Muscle of arm (tissue), 12 donors: ENCODE measurements around the gene PDIA3. TPM values are rescaled to one million over a fixed set of nuclear protein-coding genes. Genes with fewer than 3 reads are reported as not detected.
"Not testable (repeated sequence)": the region's sequence is repeated elsewhere in the genome, so short reads cannot be mapped to it uniquely, and the experiment has no call there.

Experiments used
- DNase-seq: peaks from one replicate; pipeline ENCODE4 v3.0.0-alpha.2; 2013
- polyA plus RNA-seq, 12 donors: library from polyadenylated mRNA; unstranded; fragments of 120-200 nt; gene quantifications; one replicate each; pipeline ENCODE4 v1.2.1, GENCODE V29; 2013; ENCODE audit not compliant: insufficient read length in 12 of 12

PDIA3 gene
- polyA plus RNA-seq, 12 donors, result 176 to 379 (median 252) TPM; not detected in 1

DNA sequence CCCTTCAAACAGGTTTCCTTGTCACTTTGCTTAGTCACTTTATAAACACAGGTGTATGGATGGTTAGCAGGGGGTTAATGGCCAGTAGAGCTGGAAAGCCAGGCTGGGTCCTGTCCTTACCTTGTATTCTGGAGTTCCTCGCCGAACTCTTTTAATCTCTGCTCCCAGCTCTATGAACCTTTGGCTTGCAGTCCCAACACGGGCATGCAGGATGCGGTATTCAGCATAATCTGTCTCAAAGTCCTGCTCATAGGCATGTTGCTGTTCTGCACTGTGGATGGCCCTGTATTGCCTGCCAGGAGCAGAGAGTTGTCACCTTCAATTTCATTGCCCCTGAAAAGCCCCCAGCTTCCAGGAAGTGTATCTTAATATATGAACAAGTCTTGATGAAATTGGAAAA lies 27.8 kb downstream of the PDIA3 start:
- no peak for DNase-seq

DNA sequence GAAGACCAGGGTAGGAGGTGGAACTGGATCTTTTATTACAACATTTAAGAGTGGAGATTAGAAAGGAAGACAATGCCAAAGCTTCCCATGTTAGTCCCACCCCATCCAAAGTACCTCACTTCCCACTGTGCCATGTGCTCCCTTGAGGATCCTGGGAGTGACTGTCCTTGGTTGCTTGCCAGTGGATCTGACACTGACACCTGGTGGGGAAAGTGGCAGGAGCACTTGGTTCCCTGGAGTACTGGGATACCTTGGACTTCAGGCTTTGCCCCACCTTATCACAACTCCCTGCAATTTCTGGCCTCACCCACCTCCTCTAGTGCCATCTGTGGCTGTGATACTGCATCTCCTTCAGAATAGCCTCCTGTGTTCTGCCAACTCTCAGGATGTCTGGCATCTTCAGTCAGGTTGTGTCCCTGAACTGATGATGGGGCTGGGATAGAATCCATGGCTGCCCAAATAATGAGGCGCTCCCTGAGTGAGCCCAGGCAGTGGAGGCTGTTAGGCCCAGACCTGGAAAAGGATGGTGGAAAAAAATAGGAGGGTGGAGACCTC lies 29.2 kb downstream of the PDIA3 start:
- DNase-seq, result no peak

DNA sequence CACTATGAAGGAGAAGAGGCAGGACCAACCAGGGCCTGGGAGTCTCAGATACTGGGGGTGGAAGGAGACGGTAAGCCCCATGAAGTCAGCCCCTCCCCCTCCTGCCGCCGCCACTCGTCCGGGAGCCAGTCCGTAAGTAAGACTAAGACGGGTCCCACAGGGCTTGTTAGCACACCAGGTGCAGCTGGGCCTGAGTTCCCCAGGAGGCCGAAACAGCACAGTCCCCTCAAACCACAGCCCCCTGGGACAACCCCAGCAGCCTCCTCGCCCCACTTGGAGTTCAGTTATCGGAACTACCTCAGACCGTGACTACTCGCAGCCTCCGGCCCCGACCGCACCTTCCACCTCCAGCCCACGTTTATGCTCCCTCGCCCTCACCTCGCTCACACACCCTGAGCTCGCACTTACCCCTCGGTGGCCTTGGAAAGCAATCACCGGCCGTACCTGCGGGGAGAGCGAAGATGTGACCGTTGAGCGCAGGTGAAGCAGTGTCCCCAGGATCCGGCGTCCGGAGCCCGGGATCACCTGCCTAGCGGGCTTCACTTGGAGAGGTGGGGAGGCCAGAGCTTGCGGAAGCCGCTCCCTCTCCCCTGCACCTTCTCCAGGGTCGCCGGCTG lies 30.0 kb downstream of the PDIA3 start:
- DNase-seq, result peak; percentile 17

DNA sequence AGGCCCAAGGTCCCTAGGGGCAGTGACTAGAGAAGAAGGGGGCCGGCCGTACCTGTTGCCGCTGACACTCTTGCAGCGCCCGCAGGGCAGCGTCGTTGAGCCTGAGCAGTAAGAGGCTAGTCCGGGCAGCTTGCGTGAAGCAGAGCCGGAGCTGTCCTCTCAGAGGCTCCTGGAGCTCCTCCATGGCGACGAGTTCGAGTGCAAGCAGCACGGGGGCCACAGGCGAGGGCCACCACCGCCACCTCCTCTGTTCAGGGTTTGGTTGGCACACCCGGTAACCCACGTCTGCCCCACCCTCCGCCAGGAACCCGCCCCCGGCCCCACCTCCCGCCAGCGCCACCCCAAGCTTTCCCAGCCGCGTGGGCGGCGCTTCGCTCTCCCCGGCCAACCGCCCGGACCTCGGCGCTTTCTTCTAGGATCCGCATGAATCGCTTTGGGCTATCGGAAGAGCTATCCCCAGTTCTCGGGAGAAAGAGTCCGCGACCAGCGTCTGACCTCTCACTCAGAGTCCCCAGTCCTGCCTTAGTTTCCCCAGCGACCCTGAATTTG lies 30.6 kb downstream of the PDIA3 start, which contains the start of gene ELL3:
TSS of gene ELL3 (minus strand) at position 249 of the 549 bp plus-strand sequence. CDS start at position 184, 65 bp downstream.
- DNase-seq, result no peak

DNA sequence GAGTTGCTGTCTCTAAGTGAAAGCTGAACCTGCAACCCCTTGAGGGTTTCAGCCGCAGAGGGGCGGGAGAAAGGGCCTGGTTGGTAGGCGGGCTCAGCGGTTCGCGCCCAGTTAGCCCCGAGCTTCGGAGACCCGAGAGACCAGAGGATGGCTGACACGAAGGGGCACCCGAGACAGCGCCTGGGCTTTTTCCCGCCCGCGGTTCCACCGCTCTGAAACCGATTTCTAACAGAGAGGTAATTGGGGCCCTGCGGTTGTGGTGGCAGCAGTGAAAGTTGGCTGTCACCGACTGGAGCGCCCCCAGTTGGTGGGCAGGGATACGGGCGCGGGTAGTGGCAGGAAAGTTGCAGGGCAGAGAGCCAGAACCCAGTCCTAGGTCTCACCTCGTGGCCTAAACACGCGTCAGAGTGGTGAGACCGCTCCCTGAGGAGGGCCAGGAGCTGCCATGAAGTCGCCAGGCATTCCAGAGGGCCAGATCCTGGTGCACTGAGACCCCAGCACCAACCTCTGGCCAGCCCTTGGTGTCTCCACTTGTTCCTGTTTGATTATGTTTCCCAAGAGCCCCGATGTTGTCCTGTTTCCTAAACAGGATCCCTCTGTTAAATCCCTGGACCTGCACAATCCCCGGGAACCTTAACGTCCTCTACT lies 31.2 kb downstream of the PDIA3 start:
- DNase-seq, result peak; percentile 79

DNA sequence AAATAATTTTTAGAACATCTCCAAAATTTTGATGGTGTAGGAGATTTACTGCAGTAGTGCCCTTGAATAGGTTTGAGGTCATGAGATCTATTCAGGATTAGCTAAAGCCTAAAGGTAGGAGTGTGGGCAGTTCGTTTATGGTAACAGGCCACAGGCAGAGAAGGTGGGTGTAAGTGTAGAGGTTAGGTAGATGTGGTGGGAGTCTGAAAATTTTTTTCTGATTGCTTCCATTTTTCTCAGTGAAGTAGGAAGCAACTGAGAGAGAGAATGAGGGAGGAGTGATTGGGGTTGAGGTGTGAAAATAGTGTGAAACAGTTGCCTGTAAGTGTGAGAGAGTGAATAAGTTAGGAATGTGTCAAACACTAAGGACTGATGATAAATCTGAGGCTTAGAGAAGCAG lies 32.8 kb downstream of the PDIA3 start:
- DNase-seq, result no peak

DNA sequence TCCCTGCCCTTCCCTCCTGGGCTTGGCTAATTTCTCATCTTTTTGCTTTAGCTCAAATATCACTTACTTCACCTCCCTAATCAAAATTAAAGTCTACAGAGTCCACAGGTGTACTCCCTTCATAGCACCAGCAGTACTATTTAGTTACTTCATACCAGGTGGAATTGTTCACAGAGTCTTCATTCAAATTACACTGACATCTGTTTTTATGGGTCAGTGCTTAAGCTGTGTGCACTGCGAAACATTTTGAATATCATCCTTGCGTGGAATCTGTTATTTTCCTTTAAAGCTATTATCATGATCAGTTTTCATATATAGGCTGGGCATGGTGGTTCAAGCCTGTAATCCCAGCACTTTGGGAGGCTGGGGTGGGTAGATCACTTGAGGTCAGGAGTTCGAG lies 43.2 kb downstream of the PDIA3 start:
- DNase-seq, result no peak

DNA sequence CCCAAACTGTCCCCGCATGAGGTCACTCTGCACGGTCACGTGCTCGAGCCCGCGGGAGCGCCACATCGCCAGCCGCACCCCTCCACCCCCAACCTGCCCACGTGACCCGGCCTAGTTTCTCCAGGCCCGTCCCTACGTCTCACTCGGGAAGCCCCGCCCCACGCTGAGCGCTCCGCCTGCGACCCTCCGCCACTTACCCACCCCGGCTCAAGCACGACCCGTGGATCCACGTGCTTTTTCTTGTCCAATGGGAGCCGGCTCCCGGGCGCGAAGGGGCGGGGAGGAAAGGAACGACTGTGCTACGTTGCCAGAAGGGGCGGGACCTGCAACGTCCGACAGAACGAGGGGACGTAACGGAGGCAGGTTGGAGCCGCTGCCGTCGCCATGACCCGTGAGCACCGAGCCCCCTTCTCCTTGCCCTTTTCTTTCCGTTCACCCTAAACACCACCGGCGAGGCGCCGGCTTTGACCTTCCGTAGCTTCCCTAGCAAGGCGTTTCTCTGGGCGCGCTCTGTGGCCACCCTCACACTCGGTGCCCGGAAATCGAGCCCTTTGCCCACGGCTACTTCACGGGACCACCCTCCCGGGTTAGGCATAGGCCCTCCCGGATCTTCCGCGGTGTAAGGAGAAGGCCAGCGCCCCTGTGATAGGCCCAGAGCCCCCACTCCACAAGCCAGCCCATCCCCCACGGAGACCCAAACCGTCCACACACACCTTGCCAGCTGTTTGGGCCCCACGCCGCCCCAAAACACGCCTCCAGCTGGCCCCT lies 45.9 kb downstream of the PDIA3 start, which contains the start of gene SERF2:
TSS of gene SERF2 (plus strand) at position 328 of the 768 bp plus-strand sequence. CDS start at position 385, 57 bp downstream.
- DNase-seq, result peak; percentile 100

DNA sequence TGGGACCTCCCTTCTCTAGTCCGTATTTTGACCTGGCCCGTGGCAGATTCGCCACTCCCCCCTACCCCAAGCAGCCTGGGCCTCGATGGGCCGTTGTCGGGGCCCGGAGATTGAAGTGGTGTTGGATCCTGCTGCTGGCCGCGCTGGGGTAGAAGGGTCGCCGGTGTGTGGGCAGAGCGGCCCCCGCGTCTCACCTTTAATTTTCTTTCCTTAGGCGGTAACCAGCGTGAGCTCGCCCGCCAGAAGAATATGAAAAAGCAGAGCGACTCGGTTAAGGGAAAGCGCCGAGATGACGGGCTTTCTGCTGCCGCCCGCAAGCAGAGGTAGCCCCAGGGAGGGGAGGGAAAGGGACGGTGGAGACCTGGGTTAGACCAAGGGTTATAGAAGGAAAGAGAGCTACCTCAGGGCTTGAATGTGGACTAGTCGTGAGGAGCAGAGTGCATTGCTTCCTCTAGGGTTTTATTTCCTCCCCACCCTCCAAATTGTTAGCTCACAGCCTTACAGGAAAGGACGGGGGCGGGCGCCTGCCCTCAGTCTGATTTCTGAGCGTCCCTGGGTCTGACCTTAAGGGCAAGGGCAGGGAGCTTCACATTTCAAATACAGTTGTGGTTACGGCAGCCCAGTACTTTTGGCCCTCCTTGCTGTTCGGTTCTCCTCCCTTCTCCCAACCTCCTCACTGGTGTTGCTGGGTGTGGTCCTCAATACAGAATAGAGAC lies 46.7 kb downstream of the PDIA3 start:
- peak; percentile 38 for DNase-seq

- DNase-seq, result no peak
Observed at GRCh38 chr15:43793647-43794046, 47.4 kb downstream of the PDIA3 start.

- no peak for DNase-seq
Observed at GRCh38 chr15:43794269-43795037, 48.2 kb downstream of the PDIA3 start.

DNA sequence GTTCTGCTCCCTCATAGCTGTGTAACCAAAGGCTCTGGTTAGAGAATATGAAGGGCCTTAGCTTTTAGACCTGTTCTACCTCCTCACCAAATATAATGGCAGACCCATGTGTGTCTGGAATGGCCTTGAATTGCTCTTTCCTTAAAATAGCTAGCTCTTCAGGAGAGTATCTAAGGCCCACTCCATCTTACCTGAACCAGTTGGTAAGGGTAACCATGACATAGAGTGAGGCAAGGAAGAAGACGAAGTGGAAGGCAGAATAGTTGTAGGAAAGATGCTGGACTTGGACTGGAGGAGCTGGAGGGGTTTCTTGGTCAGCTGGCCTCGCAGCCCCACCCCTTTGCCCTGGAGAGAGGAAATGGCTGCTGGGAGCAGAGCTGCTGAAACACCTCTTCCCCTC lies 49.0 kb downstream of the PDIA3 start:
- DNase-seq, result no peak

GRCh38 chr15:43795997-43796396 lies 49.8 kb downstream of the PDIA3 start:
- DNase-seq, result no peak

DNA sequence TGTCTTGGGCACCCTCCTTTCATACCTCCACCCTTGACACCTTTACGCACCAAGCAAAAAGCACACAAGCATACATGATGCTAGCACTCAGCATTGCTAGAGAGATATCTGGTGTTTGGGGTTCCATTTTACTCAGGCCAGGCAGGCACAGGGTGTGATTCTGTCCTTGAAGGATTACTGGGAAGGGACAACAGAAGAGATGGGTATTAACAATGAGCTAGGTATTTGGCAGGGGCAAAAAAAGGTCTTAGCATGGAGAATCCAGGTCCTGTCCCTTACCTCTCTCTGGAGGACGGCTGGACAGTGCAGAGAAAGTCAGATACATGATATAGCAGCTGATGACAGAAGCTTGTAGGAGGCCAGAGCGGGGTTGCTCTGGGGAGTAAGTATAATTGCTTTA lies 50.3 kb downstream of the PDIA3 start:
- DNase-seq, result no peak

- no peak for DNase-seq
Observed at GRCh38 chr15:43799209-43799944, 53.1 kb downstream of the PDIA3 start.

GRCh38 chr15:43799945-43800285 lies 53.7 kb downstream of the PDIA3 start, which contains the start of gene SERINC4:
TSS of gene SERINC4 (minus strand) at chr15:43800220. CDS start at chr15:43799986, 234 bp downstream.
- no peak for DNase-seq

GRCh38 chr15:43800286-43801141 lies 54.3 kb downstream of the PDIA3 start, which contains the start of gene HYPK:
TSS of gene HYPK (plus strand) at chr15:43800599. CDS start at chr15:43800623, 24 bp downstream.
- DNase-seq, result peak; percentile 96

GRCh38 chr15:43802676-43803075 lies 56.4 kb downstream of the PDIA3 start:
- not testable (repeated sequence) for DNase-seq
